Measurements from ENCODE around the gene PDE4D.

GRCh38 chr5:59542306-59542705 lies 351.2 kb downstream of the PDE4D start:
- TF ChIP-seq CTCF (conservative IDR thresholded peaks at IDR 0.05; ENCODE audit: low read depth, low read length) (no peak), EZH2 (IDR thresholded peaks at IDR 0.05; ENCODE audit: low read length, unreplicated experiment) (no peak)
